Endometrium (tissue), 2 donors: ENCODE measurements around the gene STON2.

Source experiments
- FAIRE-seq: peaks from 2 replicates; lab custom pipeline; 2012; peaks lifted over from hg19 to GRCh38; lab: Jason Lieb, UNC
- donor health status: control.
- donor health status: control.

The STON2 gene

GRCh38 chr14:81416981-81417380 is 16.9 kb upstream of the STON2 start:
- FAIRE-seq: no peak

GRCh38 chr14:81416194-81416952 is 16.2 kb upstream of the STON2 start:
- no peak for FAIRE-seq

GRCh38 chr14:81415781-81416180 is 15.7 kb upstream of the STON2 start:
- FAIRE-seq: no peak

- no peak for FAIRE-seq
Measured at GRCh38 chr14:81414123-81414522, 14.0 kb upstream of the STON2 start.

GRCh38 chr14:81412779-81413178 is 12.7 kb upstream of the STON2 start:
- no peak for FAIRE-seq

- FAIRE-seq: no peak
Measured at GRCh38 chr14:81408595-81408994, 8.5 kb upstream of the STON2 start.

GRCh38 chr14:81406863-81407262 is 6.7 kb upstream of the STON2 start:
- FAIRE-seq: no peak

- FAIRE-seq: no peak
Measured at GRCh38 chr14:81402123-81402495, 2.0 kb upstream of the STON2 start.

GRCh38 chr14:81401420-81402122 is 1.4 kb upstream of the STON2 start:
- no peak for FAIRE-seq

GRCh38 chr14:81400852-81401251 is 728 bp upstream of the STON2 start:
- no peak for FAIRE-seq

GRCh38 chr14:81398196-81398891 is 1.8 kb downstream of the STON2 start:
- no peak for FAIRE-seq

- FAIRE-seq: no peak
Measured at GRCh38 chr14:81396113-81396512, 4.0 kb downstream of the STON2 start.

GRCh38 chr14:81394739-81395138 is 5.4 kb downstream of the STON2 start:
- FAIRE-seq: no peak

- no peak for FAIRE-seq
Measured at GRCh38 chr14:81392976-81393643, 7.0 kb downstream of the STON2 start.

GRCh38 chr14:81392052-81392451 is 8.1 kb downstream of the STON2 start:
- FAIRE-seq: no peak

- FAIRE-seq: no peak
Measured at GRCh38 chr14:81390696-81391095, 9.4 kb downstream of the STON2 start.

GRCh38 chr14:81388336-81388735 is 11.8 kb downstream of the STON2 start:
- FAIRE-seq: no peak

- FAIRE-seq: no peak
Measured at GRCh38 chr14:81386290-81386745, 13.8 kb downstream of the STON2 start.

- FAIRE-seq: no peak
Measured at GRCh38 chr14:81385886-81386285, 14.2 kb downstream of the STON2 start.

GRCh38 chr14:81385419-81385818 is 14.7 kb downstream of the STON2 start:
- FAIRE-seq: no peak

GRCh38 chr14:81384900-81385299 is 15.2 kb downstream of the STON2 start:
- no peak for FAIRE-seq

- FAIRE-seq: no peak
Measured at GRCh38 chr14:81382517-81383225, 17.5 kb downstream of the STON2 start.
